RPMI8226 (cell line): ENCODE data around the gene PCCA.
"Not testable (repeated sequence)": the region's sequence is repeated elsewhere in the genome, so short reads cannot be mapped to it uniquely, and the experiment has no call there.

ENCODE experiments used
- DNase-seq: peaks from one replicate; pipeline ENCODE4 v3.0.0-alpha.2; 2015

Gene PCCA

GRCh38 chr13:100364591-100364990 lies 275.7 kb downstream of the PCCA start:
- no peak for DNase-seq

DNA sequence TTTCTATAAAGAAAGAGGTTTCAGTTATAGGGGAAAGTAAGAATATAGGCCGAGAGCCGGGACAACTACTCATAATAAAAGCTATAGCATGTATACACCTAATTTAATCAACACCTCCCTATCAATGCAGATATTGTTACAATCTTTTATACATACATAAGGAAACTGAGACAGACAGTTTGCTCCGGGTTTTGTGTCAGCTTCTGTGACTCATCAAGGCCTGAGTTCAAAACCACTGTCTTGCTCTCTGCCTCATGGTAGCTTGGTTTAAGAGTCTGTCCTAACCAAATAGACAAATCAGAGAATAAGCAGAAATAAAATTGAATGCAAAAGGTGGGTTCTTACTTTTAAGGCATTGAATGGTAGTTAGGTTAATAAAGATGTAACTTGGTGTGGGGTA lies 276.8 kb downstream of the PCCA start:
- no peak for DNase-seq

DNA sequence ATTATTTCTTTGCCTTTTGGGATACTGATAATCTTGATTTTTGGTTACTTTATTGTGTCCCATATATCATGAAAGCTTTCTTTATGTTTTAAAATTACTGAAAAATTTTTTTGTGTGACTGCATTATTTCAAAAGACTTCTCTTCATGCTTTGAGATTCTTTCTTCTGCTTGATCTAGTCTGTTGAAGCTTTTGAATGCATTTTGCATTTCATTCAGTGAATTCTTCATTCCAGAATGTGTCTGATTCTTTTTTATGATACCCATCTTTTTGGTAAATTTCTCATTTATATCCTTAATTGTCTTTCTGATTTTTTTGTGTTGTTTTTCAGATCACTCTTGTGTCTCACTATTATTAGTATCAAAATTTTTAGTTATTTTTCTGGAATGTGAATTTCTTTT lies 289.6 kb downstream of the PCCA start:
- no peak for DNase-seq

DNA sequence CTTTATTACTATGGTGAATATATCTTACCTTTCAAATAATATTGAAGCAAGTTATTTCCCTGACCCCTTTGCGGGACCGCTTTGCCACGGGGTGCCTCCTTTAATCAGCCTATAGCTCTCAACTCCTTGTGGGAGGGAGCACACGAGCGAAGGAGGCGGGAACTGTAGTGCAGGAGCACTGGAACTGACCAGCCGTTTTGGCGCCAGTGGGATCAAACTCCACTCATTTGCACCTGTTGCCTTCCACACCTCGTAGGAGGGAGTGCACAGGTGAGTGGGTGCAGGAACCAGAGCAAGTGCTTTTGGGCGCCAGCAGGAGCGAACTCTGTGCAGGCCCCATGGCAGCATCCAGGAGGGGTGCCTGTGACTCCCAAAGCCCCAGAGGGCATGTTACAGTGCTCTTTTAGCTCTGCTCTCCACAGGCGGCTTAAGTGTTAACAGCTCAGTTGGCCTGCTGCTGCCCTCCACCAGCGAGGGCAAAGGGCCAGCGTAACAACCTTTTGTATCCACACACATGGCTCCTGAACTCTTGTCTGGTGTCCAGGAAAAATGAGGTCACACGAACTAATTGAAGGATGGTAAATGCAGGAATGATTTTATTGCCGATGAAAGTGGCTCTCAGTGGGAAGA lies 292.8 kb downstream of the PCCA start:
- no peak for DNase-seq

GRCh38 chr13:100382785-100383184 lies 293.9 kb downstream of the PCCA start:
- no peak for DNase-seq

DNA sequence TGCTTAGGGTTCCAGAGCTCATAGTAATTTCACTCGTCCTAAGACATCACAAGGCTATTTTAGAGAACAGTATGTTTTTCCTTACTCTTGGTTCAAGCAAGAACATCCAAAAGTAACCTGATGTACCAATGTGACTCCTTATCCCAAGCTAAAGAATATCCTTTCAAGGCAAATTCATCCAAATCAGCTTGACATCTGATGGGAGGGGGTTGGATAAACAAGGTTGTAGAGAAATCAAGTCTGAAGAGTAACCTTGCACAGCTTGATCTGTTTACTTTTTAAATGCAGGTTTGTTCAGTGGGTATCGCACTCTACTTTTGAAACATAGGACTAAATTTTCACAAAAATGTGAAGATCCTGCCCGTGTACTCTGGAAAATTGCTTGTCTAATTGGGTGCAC lies 298.5 kb downstream of the PCCA start:
- DNase-seq = no peak

DNA sequence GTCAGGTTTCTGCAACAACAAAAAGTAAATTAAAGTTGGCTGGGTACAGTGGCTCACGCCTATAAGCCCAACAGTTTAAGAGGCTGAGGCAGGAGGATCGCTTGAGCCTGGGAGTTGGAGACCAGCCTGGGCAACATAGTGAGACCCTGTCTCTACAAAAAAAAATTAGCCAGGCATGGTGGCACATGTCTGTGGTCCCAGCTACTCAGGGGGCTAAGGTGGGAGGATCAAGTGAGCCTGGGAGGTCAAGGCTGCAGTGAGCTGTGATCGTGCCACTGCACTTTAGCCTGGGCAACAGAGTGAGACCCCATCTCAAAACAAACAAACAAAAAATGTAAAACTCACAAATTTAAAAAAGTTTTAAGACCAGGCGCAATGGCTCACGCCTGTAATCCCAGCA lies 299.3 kb downstream of the PCCA start:
- not testable (repeated sequence) for DNase-seq

DNA sequence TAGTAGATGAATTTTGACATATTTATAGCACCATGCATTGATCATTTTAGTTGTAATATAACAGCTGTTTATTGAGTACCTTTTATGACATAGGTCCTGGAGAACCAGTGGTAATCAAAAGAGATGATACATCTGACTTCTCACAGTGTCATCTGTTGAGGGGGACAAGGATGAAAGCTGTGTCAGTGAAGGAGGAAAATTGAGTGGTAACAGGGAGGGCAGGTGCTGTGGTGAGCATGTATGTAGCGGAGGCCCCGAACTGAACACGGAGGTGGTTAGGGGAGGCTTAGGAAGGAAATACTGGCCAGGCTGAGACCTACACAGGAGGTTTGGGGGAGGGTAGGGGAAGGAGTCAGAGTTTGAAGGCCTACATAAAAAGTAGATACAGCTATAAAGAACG lies 300.0 kb downstream of the PCCA start:
- DNase-seq = no peak

GRCh38 chr13:100389617-100390016 lies 300.7 kb downstream of the PCCA start:
- DNase-seq = no peak

DNA sequence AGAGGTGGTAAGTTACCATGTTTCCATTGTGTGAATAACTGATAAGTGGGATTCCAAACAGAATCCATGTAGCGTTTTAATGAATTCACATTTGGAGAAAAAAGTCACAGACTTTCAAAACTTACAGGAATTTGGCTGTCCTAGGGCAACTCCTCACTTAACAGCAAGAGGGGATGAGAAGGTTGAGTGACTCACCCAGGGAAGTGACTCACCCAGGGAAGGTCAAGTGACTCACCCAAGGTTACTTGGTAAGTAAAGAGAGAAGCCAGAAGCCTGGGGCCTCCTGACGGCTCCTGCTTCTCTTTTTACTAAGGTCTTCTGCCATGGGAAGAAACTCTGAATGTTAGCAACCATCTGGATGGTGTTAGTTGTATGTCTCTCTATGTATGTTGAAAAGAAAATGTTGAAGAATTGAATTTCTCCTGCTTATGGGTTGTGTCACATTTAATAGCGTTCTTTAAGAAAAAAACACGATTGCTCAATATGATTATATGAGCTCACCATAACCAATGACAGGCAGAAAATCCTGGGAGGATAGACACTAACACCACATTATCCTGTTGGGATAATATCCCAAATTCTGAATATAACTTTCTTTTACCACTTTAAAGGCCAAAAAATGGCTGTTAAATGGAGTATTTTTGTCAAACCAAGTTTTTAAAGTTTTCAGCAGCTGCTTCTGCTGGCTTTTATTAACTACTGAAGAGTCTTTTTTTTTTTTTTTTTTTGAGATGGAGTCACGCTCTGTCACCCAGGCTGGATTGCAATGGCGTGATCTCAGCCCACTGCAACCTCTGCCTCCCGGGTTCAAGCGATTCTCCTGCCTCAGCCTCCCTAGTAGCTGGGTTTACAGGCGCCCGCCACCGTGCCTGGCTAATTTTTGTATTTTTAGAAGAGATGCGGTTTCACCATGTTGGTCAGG lies 304.1 kb downstream of the PCCA start:
- peak; percentile 3 for DNase-seq

GRCh38 chr13:100394005-100394695 lies 305.3 kb downstream of the PCCA start:
- DNase-seq = no peak

- DNase-seq = no peak
Observed at GRCh38 chr13:100395698-100396373, 306.9 kb downstream of the PCCA start.

- DNase-seq = no peak
Observed at GRCh38 chr13:100396776-100397175, 307.9 kb downstream of the PCCA start.

DNA sequence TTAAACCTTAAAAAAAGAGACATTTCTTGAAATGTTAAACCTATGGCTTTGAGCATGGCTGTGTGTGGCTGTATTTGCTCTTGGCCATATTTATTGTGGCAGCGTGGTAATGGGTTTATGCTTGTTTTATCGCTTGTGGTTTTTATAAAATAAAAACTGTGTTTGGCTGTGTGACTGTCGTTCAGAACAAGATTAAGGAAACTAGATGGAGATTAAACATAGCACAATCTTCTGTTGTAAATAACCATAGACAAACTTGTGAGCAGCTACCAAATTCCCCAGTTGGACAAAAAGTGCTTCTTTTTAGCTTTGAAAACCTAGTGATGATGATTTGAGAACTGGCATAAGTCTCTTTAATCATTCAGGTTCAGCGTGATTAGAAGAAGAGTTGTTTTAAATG lies 308.7 kb downstream of the PCCA start:
- no peak for DNase-seq

GRCh38 chr13:100398360-100398759 lies 309.5 kb downstream of the PCCA start:
- DNase-seq = no peak

GRCh38 chr13:100399455-100399854 lies 310.6 kb downstream of the PCCA start:
- no peak for DNase-seq

DNA sequence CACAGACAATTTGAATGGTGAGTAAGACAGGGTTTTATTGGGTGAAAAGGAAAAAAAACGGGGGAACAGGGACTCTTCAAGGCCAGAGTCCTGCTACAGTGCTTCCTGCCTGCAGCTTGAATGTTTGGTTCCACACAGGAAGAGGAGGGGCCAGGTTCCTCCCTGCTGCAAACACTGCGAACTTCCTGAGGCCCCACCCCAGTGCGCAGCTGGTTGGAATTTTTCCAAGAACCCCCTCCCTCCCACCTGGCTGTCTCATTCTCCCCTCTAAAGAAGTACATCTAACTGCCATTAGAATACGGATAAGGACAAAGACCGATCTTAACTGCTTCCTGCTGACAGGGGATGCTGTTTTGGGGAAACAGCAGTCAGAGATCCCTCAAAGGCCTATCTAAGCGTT lies 314.8 kb downstream of the PCCA start:
- DNase-seq = no peak

- DNase-seq = no peak
Observed at GRCh38 chr13:100409132-100409531, 320.2 kb downstream of the PCCA start.

GRCh38 chr13:100423375-100423774 lies 334.5 kb downstream of the PCCA start:
- no peak for DNase-seq

DNA sequence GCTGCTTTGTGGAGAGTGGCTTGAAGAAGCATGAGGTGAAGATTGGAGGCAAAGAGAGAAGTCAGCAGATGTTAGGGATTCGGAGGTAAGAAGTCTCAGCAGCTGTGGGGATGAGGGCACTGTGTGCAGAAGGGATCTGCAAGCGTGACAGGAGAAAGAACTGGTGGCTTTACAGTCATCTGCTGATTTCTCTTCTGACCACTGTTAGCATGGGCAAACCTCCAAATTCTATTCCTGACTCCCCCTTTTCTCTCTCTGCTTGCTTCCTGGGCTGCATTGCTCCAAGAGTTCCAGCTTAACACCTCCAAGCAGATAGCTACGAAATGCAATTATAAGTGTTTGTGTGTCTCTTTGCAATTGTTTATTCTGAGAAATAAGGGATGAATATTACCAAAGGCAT lies 340.1 kb downstream of the PCCA start:
- no peak for DNase-seq

GRCh38 chr13:100432611-100433010 lies 343.7 kb downstream of the PCCA start:
- DNase-seq = no peak

- DNase-seq = no peak
Observed at GRCh38 chr13:100433475-100433874, 344.6 kb downstream of the PCCA start.
